ENCODE results near the gene KMT5C.

The KMT5C gene

GRCh38 chr19:55333870-55334269 is 5.8 kb upstream of the KMT5C start:
- Mint-ChIP-seq H3K4me3 (no peak overlapping the region), H3K4me1 (peaks cover 7% of the 10 kb centered on the region), H3K36me3 (ENCODE audit: low read depth) (no peaks in the 10 kb centered on the region), H3K27ac (peak overlapping the region; percentile 81), H3K27me3 (ENCODE audit: low read depth, poor library complexity) (peaks cover 25% of the 10 kb centered on the region), H3K9me3 (no peaks in the 10 kb centered on the region)
- no peak for DNase-seq
- TF ChIP-seq CTCF (IDR thresholded peaks at IDR 0.05): no peak

GRCh38 chr19:55336101-55336500 is 3.6 kb upstream of the KMT5C start:
- H3K27me3 Mint-ChIP-seq (ENCODE audit: low read depth, poor library complexity): peaks cover 14% of the 10 kb centered on the region
- H3K4me1 Mint-ChIP-seq: peaks cover 13% of the 10 kb centered on the region
- no peak overlapping the region for H3K4me3 Mint-ChIP-seq
- no peaks in the 10 kb centered on the region for H3K36me3 Mint-ChIP-seq (ENCODE audit: low read depth)
- H3K27ac Mint-ChIP-seq: peak overlapping the region; percentile 78
- no peak for DNase-seq
- no peaks in the 10 kb centered on the region for H3K9me3 Mint-ChIP-seq
- TF ChIP-seq CTCF (IDR thresholded peaks at IDR 0.05): no peak

- peaks cover 8% of the 10 kb centered on the region for H3K27me3 Mint-ChIP-seq (ENCODE audit: low read depth, poor library complexity)
- H3K27ac Mint-ChIP-seq: peak overlapping the region; percentile 100
- peaks cover 24% of the 10 kb centered on the region for H3K36me3 Mint-ChIP-seq (ENCODE audit: low read depth)
- TF ChIP-seq CTCF (IDR thresholded peaks at IDR 0.05): no peak
- H3K4me3 Mint-ChIP-seq: peak overlapping the region; percentile 96
- no peaks in the 10 kb centered on the region for H3K9me3 Mint-ChIP-seq
- peaks cover 26% of the 10 kb centered on the region for H3K4me1 Mint-ChIP-seq
- no peak for DNase-seq
Observed at GRCh38 chr19:55339889-55340783, 460 bp downstream of the KMT5C start.

GRCh38 chr19:55340784-55341147 is 1.1 kb downstream of the KMT5C start:
- Mint-ChIP-seq H3K36me3 (ENCODE audit: low read depth) (peaks cover 29% of the 10 kb centered on the region), H3K4me3 (peak overlapping the region; percentile 96), H3K27ac (peak overlapping the region; percentile 71), H3K4me1 (peaks cover 32% of the 10 kb centered on the region), H3K9me3 (no peaks in the 10 kb centered on the region), H3K27me3 (ENCODE audit: low read depth, poor library complexity) (peaks cover 8% of the 10 kb centered on the region)
- no peak for TF ChIP-seq CTCF (IDR thresholded peaks at IDR 0.05)
- DNase-seq: peak; percentile 47

- no peaks in the 10 kb centered on the region for H3K9me3 Mint-ChIP-seq
- peak overlapping the region; percentile 96 for H3K4me3 Mint-ChIP-seq
- H3K27ac Mint-ChIP-seq: no peak overlapping the region
- peaks cover 34% of the 10 kb centered on the region for H3K4me1 Mint-ChIP-seq
- no peak for TF ChIP-seq CTCF (IDR thresholded peaks at IDR 0.05)
- peaks cover 8% of the 10 kb centered on the region for H3K27me3 Mint-ChIP-seq (ENCODE audit: low read depth, poor library complexity)
- peaks cover 29% of the 10 kb centered on the region for H3K36me3 Mint-ChIP-seq (ENCODE audit: low read depth)
- DNase-seq: peak; percentile 83
Observed at GRCh38 chr19:55341171-55341588, 1.5 kb downstream of the KMT5C start.

Data from nephron progenitor cell (in vitro differentiated cells).